HG03135 (cell line): ENCODE data around the gene TTC28.

ENCODE experiments used
- ATAC-seq: cut with Tn5 transposase; IDR thresholded peaks from one replicate; pipeline ENCODE4 v1.9.1; 2021; ENCODE audit warnings: mild to moderate bottlenecking, moderate library complexity; ENCODE audit not compliant: unreplicated experiment

TTC28 gene

DNA sequence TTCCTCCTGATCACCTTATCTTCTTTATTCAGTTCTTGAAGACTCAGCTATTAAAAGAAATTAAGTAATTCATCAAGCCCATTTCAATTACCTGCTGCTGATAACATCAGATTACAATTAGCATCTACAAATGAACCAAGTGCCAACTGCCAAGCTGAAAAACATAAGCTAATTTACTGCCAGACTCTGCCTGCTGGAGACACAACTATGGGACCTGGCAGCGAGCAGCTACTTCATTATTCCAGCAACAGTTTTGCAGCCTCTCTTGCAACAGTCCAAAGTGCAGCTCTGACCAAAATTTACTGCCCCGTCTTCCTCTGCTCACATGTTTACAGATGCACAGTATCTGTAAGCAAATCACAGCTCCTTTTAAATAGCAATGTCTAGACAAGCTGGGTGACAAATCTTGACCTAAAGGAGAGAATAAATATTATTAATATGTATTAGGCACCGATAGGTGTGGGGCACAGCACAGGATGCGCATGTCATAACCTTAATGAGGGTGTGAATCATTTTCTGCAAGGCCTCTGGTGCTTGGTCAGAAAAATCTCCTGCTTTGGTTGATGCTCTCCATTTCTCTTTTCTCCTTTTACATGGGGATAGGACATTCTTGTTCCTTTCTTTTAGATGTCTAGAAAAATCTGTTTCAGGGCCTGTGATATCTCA lies 528.4 kb downstream of the TTC28 start:
- no peak for ATAC-seq

DNA sequence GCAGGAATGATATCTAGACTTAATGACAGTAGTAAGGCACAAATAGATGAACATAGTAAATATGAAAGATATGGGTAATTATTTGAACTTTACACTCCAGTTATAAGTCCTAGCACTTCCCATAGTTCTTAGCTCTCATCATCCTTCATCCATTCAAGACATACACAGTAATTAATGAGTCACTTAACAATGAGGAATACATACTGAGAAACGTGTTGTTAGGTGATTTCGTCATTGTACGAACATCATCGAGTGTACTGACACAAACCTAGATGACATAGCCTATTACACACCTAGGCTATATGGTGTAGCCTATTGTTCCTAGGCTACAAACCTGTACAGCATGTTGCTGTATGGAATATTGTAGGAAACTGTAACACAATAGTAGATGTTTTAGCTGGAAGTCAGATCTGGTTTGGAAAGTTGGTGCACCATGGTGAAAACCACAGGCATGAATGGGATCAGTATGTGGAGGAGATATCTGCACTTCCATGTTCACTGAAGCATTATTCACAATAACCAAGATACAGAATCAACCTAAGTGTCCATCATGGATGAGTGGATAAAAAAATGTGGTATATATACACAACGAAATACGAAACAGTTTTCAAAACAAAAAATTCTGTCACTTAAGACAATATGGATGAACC lies 530.7 kb downstream of the TTC28 start:
- ATAC-seq, result no peak

DNA sequence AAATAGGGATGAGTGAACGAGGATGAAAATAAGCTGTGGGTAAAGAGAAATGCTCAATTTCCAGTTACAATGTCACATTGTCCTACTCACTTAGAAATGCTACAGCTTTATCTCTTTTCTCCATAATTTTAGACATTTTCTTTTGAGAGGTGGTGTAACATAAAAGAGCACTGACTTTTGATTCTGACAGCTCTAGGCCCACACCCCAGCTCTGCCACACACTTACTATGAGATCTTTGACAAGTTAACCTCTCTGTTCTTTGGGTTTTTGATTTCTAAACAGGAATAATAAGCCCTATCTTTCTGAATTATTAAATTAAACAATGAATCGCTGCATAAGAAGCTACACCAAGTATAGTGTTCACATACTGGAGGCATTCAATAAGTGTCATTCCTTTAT lies 532.2 kb downstream of the TTC28 start:
- no peak for ATAC-seq

DNA sequence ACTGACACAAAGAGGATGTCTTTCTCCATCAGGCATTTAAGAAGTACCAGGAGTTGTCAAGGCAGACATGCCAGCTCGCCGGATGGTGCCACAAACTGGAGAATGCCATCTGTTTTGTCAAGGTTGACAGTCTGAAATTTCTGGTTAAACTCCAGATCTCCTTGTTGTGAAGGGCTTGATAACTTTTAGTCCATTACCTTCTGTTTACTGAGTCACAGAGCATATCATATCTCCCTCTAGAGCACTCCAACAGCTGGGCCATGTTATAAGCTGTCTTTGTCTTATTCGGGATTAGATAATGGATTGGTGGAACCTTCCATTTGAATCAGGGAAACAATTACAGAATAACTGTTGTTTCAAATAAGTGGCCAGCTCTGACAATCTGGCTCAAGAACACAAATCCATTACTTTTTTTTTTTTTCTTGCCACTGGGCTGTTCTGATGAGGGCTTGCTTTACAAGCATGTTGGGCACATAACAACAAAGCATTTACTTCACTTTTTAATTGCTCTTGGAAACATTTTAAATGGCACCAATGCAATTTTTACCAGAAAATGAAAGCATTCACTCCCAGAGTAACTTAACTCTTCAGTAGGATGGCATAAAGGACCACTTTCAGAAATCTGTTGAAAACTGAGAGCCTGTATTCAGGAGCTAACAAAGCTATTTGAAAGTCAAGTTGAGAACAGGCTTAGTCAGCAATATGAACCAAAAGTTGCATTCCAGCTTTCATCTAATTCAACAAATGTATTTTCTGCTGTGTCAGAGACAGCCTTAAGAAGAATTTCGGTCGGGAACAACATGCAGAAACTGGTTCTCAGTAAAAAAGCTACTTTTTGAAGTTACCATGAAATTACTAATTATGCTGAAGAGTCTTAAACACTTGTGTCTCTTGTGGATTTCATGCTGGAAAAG lies 533.0 kb downstream of the TTC28 start:
- ATAC-seq, result no peak

DNA sequence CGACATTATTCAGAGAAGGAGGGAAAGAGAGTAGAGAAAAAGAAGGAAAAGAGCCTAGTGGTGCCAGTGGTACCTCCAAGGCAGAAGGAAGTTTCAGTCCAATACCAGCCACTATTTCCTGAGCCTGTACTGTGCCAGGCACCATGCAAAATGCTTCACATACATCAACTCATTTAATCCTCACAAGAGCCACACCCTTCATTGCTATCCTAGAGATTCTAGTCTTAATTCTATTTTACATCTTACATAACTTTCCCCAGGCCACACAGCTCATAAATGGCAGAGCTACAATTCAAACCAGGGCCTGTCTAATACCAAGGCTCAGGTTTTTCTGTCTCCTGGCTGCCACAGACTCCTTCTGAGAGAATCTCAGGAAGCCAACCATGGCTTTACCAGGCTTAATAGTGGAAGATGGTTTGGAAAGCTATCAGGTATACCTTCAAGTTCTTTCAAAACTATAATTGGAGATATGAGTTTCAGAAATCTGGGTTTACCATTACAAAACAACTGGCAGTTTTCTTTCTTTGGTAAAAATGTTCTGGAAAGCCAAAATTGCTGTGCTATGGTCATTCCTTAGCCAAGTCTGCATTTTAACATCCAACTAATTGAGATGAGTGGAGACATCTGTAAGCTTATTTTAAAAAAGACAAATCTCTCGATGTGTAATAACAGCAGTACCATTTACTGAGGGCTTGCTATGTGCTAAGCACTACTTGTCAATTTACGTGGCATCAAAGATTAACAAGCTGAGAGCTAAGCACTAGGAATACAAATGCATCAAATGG lies 535.5 kb downstream of the TTC28 start:
- ATAC-seq, result no peak

DNA sequence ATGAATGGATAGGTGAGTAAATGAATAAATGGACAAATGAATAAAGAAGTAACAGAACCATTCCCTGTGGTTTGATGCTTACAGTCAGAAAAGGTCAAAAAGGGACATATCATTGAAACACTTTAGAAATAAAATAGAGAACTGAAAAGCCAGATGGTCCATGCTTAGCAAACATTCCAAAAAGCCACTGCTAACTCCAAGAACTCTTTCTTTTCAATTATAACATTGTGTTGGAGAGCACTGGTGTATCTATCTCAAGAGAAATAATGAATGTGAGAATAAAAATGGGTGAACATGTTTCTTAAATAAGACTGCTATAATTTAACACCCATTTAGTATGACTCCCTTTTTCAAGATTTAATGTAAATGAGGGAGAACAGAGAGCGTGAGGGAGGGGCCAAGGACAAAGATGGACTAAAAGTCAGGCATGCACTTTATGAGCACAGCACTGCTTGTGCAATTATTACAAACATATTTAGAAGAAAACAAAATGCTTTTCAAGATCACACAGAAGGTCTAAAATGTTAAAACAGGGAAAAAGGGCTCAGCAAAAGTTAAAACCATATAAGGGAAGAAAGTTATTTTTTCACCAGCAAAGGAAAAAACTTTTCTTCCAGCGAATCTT lies 536.3 kb downstream of the TTC28 start:
- ATAC-seq, result no peak

DNA sequence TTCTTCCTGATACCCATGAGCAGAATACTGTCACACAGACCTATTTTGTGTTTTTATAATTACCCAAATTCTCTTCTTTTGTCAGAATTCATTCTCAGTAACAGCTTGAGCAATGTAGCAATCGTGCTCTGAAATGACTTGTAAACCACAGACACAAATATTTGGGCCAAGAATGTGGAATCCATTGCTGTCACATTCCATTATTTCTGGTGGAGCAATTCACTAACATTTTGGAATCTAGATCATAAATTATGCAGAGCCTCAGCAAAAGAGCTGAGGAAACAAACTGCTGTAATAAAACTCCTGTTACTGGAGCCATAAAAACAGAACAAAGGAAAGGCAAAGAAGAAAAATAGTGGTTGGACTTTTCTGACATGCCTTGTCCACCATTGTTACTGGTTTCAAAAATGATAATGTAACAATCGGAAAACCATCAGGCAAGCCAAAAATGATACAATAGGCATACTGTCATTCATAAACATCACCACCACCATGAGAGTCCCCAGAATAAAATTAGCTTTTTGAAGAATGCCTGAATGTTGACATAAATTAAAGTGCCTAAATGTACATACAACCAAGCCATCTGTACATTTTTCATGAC lies 537.2 kb downstream of the TTC28 start:
- ATAC-seq, result no peak

DNA sequence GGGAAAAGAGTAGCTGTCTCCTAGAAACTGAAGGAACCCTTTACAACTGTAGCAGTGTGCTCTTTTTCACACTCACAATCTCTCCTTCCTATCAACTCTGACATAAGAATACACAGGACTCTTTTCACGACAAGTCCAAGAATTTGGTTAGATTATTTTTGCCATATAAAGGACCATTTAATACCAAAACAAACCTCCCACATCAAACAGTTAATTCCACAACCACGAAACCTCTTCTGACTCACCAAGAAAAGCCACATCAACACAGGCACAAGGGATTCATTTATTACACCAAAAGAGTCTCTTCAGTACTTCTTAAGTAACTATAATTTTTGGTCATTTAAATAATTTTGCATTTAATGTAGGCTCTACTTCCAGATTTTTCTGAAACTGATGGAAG lies 538.0 kb downstream of the TTC28 start:
- ATAC-seq, result no peak

DNA sequence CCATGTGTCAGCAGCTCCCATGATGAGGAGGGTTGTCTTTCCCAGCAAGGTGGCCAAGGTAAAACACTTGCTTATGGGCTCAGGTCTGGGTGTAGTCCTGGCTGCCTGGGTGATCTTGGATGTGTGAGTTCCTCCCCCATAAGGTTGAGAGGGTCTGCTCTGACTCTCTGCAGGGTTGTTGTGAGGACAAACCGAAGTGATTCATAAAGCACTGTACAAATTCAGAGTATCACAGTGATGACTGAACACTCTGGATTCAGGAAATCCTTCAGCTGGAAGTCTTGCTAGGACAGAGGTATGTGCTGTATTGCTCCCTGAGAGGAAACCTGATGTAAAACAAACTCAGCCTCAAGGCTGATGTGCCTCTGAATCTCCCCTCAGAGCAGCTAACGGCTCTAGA lies 539.7 kb downstream of the TTC28 start:
- no peak for ATAC-seq

DNA sequence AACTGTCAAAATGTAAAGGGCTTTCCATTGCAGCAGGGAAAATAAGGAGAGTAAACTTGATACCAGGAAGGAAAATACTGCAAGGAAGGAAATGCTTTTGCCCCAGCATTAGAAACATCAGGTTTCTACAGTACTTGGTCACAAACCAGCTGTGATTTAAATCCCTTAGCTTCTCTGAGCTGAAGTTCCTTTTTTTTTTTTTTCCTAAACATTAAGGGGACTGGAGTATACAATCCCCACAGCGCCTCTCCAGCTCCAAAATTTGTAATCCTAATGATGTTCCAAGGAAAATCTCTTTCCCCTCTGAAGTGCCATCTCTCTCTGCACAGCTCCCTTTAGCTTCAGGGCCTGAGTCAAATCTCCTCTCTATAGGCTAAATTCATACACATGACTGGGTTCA lies 540.1 kb downstream of the TTC28 start:
- ATAC-seq, result no peak

DNA sequence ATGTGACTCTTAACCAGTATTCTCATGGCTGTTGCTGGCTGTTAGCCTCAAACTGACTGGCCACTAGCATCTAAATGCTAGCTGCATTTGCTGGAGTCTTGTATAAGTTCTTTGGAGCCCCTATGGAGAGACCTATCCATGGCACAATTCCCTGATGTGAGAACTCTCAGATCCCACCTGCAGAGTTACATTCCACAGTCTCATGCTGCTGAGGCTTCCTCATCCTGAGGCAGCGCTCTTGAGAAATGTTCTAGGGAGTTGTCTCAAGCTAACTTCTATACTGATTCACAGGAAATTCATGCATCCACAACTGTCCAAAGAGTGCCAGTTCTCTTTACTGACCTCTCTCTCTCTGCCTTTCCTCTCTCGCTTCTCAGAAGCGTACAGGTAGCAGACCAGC lies 542.6 kb downstream of the TTC28 start:
- ATAC-seq, result no peak

DNA sequence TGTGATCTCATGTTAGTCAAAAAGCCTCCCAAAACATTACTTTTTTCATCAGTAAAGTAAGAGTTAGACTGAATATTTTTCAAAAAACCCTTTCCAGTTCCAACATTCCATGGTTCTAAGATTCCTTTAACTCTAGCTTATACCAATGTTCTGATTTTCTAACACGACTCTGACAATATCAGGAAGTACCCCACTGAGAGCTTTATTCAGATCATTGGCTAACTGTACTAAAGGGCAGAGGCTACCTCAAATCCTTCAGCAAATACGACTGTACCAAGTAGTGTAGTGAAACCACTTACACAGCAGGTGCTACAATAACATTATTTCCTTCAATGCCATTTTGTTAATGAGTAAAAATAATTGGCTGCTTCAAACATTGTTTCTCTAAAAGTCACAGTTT lies 547.2 kb downstream of the TTC28 start:
- no peak for ATAC-seq

DNA sequence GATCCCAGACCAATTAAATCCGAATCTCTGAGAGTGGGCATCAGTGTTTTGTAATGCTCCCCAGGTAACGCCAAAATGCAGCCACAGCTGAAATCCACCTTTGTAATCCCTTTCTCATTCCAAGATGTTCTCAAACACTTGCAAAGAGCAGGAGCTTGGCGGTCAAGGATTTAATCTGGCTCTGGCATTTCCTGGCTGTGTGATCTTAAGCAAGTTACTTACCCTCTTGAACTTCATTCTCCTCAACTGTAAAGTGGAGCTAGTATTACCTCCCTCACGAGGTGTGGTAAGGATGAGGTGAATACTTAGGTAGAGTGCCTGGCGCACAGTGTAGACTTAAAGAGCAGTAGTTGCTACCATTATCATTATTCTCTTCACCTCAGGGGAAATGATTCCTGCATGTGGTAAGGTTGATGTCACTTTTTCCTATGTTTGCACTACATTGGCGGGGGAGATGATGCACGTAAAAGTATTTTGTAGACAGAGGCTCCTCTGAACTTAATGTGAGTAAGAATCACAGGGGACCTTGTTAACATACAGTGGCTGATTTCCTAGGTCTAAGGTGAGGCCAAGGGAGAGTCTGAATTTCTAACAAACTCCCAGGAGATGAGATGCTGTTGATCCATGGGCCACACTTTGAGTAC lies 550.2 kb downstream of the TTC28 start:
- ATAC-seq, result no peak

DNA sequence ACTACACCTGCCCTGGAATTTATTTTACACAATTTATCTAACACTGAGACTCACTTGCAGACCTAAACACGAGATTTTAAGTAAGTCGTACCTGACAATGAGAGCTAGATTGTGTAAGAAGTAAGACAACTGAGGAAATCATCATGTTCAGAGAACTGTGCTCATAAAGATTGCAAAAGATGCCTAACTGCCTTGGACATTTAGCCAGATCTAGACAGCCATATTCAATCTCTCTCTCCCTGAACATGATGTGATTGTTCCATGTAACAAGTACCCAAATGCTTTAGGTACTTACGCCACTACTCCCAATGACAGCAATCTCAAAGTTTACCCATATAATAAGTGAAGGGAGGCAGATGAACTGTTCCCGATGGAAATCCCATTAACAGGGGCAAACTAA lies 550.8 kb downstream of the TTC28 start:
- no peak for ATAC-seq

DNA sequence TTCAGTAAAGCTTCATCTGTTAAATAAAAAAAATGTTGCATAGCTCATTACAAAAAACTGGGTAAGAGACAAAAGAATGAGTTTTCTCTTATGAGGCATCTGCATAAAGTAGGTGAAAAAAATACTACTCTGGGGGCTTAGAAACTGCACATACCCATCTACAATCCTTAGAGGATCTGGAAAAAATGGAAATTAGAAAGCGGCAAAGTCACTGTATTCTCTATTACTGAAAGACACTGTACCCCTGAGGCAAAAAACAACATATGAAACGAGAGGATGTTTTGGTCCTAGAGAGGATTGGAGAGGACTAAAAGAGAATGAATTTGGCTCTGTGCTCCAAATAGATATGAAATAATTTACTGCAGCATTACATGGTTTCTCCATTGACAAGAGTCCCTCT lies 553.8 kb downstream of the TTC28 start:
- no peak for ATAC-seq

DNA sequence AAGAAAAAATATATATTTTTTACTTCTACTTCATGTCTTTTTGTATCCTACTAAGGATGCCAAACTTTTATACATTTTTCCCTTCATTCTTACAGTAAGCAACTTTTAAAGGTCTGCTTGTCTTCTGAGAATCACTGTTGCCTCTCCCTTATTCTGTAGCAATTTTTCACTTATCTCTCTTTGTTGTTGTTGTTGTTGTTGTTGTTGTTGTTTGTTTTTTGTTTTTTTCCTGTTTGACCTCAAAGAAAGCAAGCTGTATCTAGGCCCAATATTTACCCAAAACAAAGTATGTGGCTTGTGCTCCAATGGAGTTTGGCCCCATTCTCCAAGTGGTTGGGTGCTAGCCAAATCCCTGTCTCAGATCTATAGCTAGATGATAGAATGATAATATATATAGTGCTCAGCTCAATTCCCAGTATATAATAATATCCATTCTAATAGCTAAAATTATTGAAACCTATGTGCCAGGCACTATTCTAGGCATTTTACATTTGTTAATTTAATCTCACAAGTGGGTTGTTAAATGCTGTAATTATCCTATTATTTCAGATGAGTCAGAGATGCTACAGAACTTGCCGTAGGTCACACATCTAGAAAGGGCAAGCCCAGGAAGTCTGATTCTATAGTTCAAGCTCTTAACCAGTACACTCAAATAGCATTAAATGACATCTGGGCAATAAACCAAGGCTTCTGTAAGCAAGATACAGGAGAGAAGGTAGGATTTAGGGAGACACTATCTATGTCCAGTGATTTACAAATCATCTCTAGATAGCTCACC lies 555.5 kb downstream of the TTC28 start:
- no peak for ATAC-seq

DNA sequence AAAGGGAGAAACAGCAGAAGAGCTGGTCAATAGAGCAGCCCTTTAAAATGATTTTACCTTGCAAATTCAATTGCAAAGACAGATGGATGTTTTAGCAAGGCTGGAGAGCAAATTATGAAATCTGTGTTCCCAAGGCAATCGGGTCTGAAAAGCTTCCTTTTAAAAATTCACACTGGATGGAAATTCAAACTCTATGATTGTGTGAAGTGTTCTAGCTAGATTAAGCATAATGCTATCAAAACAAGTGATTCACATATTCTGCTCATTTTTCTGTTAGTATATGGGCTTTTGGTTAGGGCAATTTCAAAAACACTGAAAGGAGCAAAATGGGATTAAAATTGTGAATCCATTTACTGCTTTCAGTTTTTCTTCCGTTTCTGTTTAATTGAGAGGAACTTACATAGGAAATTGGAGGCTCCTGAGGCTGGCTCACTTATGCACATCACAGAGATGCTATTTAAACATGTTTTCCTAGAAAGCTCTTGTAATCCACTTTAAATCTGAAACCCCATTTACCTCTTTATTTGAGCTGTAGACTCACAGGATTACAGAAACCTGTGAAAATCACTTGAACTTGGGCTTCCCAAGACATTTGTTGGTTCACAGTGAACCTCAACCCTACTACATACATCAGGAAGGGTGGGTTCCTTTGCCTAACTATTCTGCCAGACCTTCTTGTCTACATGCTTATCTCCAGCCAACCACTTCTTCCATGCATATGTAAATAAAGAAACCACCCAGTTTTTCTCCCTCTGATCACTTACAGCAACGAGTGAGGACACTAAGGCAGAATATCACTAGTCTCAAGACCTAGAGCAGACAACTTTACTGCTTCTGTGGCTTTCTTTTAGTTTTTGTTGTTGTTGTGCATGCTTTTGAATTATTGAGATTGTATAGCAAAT lies 558.7 kb downstream of the TTC28 start:
- no peak for ATAC-seq
